Transverse colon (tissue), 3 donors: Measurements from ENCODE around the gene TPST2.

Experiments
- CTCF ChIP-seq, 5 experiments: fragments of 200-600 bp in 3 of 5; fragments of 450-650 bp in 2 of 5; sonication (generic) in 3 of 5; IDR thresholded peaks; 1 replicate in 2 of 5; 2 replicates in 3 of 5; pipeline ENCODE4 v1.5.1; 2016 to 2017; ENCODE audit warnings: antibody characterized with exemption in 5 of 5, inconsistent platforms in 3 of 5, mild to moderate bottlenecking in 2 of 5, moderate library complexity in 1 of 5
- EP300 ChIP-seq: sonication (generic); formaldehyde crosslinking; IDR thresholded peaks from one replicate; pipeline ENCODE4 v1.6.1; 2017; ENCODE audit warnings: antibody characterized with exemption, low read depth

GRCh38 chr22:26579331-26579886, 10.5 kb downstream of the TPST2 start:
- no peak for TF ChIP-seq CTCF (IDR thresholded peaks at IDR 0.05)
- no peak for TF ChIP-seq EP300
